Measurements from ENCODE around the gene GAK.
"Not testable (repeated sequence)": the region's sequence is repeated elsewhere in the genome, so short reads cannot be mapped to it uniquely, and the experiment has no call there.

GAK gene

GRCh38 chr4:925771-926500 lies 6.2 kb downstream of the GAK start:
- no peak for DNase-seq

GRCh38 chr4:925171-925570 lies 6.9 kb downstream of the GAK start:
- no peak for DNase-seq

DNA sequence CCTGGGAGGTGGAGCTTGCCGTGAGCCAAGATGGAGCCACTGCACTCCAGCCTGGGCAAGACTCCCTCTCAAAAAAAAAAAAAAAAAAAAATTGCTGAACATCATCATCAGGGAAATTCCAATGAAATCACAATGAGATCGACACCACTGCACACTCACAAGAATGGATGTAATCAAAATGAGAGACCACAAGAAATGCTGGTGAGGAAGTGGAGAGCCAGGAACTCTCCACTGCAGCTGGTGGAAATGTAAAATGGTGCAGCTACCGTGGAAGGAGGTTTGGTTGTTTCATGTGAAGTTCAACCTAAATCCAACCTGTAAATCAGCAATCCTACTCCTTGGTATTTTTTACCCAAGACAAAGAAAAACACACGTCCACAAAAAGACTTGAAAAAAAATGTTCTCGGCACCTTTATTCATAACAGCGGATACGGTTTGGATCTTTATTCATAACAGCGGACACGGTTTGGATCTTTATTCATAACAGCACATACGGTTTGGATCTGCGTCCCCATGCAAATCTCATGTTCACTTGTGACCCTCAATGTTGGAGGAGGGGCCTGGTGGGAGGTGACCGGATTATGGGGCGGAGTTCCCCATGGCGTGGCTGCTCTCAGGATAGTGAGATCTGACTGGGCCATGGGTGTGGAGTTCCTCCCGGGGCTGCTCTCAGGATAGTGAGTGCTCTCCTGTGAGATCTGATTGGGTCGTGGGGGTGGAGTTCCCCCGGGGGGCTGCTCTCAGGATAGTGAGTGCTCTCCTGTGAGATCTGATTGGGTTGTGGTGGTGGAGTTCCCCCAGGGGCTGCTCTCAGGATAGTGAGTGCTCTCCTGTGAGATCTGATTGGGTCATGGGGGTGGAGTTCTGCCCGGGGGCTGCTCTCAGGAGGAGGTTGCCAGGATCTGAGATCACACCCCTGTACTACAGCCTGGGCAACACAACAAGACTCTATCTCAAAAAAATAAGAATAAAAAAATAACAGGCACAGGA lies 7.7 kb downstream of the GAK start:
- DNase-seq: no peak

DNA sequence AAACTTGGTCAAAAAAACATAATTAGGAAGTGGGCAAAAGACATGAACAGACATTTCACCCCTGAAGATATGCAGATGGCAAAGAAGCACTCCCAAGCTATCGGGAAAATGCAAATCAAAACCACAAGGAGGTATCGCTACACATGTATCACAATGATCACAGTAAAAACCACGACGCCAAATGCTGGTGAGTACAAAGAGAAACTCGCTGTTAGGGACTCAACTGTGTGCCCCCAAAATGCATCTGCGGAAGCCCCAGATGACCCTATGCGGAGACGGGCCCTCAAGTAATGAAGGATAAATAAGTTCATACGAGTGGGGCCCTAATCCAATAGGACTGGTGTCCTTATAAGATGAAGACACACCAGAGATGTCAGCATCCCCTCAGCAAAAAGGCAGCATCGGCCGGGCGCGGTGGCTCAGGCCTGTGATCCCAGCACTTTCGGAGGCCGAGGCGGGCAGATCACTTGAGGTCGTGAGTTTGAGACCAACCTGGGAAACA lies 10.2 kb downstream of the GAK start:
- no peak for DNase-seq

DNA sequence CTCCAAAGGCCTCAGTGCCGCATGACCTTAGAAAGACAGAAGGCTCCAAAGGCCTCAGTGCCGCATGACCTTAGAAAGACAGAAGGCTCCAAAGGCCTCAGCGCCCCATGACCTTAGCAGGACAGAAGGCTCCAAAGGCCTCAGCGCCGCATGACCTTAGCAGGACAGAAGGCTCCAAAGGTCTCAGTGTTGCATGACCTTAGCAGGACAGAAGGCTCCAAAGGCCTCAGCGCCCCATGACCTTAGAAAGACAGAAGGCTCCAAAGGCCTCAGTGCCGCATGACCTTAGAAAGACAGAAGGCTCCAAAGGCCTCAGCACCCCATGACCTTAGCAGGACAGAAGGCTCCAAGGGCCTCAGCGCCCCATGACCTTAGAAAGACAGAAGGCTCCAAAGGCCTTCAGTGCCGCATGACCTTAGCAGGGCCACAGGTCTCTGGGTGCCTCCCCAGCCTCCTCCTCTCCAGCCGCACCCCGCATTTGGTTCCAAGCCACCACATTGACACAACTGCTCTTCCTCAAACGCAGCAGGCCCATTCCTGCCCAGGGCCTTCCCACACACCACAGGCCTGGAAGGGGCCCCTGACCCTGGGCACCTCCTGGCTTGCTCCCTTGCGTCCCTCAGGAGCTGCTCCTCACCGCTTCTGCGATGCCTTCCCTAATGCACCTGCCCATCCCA lies 13.0 kb downstream of the GAK start:
- DNase-seq: not testable (repeated sequence)

DNA sequence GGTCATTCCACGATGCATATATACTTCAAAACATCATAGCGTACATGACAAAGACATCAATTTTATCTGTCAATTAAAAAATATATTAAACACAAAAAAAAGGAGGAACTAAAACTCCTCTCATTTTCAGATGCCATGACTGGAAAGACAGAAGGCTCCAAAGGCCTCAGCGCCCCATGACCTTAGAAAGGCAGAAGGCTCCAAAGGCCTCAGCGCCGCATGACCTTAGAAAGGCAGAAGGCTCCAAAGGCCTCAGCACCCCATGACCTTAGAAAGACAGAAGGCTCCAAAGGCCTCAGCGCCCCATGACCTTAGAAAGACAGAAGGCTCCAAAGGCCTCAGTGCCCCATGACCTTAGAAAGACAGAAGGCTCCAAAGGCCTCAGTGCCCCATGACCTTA lies 13.5 kb downstream of the GAK start:
- not testable (repeated sequence) for DNase-seq

DNA sequence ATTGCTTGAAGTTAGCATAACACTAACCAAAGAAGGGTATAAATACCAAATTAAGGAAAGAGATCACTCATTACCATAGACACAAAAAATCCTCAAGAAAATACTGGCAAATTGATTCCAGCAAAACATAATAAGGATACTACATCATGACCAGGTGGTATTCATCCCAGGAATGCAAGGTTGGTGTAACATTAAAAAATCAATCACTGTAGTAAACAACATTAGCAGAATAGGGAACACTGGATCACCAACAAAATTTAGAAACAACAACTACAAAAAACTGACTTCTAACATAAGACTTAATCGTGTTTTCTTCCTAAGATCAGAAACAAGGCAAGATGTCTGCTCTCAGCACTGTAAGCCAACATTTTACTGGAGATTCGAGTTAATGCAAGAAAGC lies 14.1 kb downstream of the GAK start:
- DNase-seq: no peak

- DNase-seq: no peak
Observed at GRCh38 chr4:917466-917865, 14.7 kb downstream of the GAK start.

- DNase-seq: no peak
Observed at GRCh38 chr4:915595-915994, 16.5 kb downstream of the GAK start.

DNA sequence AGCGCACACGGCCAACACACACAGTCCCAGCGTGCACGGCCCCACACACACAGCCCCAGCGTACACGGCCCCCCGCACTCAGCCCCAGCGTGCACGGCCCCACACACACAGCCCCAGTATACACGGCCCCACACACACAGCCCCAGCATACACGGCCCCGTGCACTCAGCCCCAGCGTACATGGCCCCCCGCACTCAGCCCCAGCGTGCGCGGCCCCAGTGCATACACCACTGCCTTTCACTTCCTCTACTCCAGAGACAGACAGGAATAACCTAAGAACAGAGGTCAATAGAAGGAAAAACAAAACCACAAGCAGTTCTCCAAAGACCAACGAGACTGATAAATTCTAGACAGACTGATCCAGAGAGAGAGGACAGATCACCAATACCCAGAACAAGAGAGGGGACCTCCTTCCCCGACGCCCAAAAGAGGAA lies 17.1 kb downstream of the GAK start:
- DNase-seq: no peak

DNA sequence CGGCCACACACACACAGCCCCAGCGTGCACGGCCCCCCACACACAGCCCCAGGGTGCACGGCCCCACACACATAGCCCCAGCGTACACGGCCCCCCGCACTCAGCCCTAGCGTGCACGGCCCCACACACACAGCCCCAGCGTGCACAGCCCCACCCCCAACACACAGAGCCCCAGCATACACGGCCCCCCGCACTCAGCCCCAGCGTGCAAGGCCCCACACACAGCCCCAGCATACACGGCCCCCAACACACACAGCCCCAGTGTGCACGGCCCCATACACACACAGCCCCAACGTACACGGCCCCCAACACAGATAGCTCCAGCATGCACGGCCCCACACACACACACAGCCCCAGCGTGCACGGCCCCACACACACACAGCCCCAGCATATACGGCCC lies 17.6 kb downstream of the GAK start:
- no peak for DNase-seq

DNA sequence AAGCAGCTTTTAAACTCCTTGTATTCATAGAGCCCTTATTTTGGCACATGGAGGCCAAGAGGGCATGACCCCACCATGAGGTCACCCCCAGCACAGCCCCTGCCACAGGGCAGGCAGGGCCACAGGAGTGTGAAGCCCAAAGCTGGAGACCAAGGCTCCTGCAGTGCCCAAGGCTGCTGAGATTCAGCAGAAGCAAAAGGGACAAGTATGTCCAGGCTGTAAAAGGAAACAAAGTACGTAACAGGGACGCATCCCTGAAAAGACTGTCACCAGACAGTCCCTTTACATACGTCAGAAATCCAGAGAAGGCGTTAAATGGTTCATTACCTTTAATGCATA lies 18.9 kb downstream of the GAK start:
- no peak for DNase-seq

DNA sequence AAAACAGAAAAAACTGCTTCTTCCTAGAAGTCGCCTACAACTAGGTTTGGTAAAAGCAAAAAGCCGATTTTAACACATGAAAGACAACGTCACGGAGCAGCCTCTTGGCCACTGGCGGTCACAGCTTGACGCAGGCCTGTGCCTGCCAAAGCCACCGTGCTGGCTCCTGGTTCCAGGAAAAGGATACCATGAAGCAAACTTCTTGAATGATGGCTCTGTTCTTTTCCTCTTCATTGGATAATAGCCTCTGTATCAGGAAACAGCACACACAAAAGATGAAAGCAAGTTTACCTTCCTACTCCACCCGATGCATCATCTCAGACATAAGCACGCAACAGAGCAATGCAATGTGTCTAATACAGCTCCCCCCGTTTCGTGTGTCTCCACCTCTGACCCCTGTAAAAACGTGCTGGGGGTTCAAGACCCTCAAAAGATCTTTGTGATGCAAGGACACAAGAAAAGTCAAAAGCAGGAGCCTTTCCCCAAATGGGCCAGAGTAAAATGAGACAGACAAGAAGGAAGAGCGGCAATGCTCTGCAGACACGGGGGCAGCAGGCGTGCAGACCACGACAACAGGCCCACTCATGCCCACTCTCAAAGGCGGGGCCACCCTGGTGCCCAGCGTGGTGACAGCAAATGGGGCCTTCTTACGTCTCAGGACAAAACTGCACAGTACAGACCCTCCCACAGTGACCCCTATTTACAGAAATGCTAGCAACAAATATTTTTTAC lies 19.4 kb downstream of the GAK start:
- DNase-seq: no peak

GRCh38 chr4:911871-912490 lies 20.1 kb downstream of the GAK start:
- DNase-seq: no peak

GRCh38 chr4:911221-911751 lies 20.8 kb downstream of the GAK start:
- DNase-seq: no peak

- no peak for DNase-seq
Observed at GRCh38 chr4:910366-911091, 21.6 kb downstream of the GAK start.

- no peak for DNase-seq
Observed at GRCh38 chr4:909821-910220, 22.3 kb downstream of the GAK start.

DNA sequence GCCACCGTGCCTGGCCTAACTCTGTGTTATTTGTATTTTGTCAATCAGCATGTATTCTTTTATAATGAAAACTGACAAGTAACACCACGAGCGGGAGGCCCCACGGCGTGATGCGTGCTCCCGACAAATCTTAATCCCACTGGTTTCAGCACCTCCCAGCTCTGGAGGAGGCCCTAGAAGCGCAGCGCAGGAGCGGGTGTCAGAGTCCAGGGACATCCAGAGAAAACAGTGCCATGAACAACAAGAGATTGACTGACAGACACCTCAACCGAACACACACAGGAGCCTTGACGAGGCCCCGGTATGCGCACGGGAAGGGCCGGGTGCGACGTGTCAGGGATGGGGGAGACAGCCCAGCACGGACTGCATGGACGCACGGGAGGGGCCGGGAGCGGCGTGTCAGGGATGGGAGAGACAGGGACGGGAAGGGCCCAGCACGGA lies 23.0 kb downstream of the GAK start:
- no peak for DNase-seq

DNA sequence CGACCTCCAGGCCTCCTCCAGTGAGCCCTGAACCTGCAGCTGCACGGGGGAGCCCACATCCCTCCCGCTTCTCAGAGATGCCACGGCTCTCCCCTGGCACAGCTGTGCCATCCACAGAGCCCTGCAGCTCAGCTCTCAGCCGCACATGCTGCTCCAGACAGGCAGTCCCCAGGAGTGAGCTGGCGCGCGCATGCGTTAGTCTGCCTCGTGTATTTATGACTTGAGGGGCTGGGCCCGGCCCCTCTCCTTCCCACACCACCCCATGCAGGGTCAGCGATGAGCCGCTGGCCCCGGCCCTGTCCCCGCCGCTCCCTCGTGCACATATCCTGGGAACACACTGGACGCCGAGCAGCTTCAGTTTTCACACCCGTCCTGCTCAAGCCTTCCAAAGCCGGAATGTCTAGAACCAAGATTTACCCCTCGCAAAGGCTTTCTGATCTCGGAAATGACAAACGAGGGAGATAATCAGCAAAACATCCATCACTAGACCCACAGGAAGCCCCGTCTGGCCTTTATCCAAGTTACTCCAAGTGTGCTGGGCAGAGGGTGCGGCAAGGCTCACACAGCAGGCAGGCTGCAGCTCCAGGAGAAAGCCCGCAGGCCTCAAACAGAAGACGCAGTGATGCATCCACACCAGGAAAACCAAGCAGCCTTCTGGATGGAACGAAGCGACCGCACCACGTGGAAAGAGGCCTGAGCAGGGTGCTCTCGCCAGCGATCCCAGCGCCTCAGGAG lies 24.3 kb downstream of the GAK start:
- DNase-seq: no peak

GRCh38 chr4:907103-907400 lies 25.1 kb downstream of the GAK start:
- no peak for DNase-seq
